ENCODE measurements around the gene CACNA1E. TPM values are rescaled to one million over a fixed set of nuclear protein-coding genes. Genes with fewer than 3 reads are reported as not detected.

The CACNA1E gene
- total RNA-seq, 1 donor from 2014 or later = not detected

GRCh38 chr1:181583598-181583997, 100.3 kb downstream of the CACNA1E start:
- Histone ChIP-seq H3K27me3 (no peaks in the 10 kb centered on the region), H3K9me3 (no peaks in the 10 kb centered on the region), H3K27ac (no peak overlapping the region), H3K36me3 (no peaks in the 10 kb centered on the region), H3K4me3 (no peak overlapping the region), H3K4me1 (no peaks in the 10 kb centered on the region)
- intact Hi-C loops (cut with DNase I) = no loop called here
- TF ChIP-seq POLR2A (IDR thresholded peaks at IDR 0.05) = no peak
- no peak for TF ChIP-seq POLR2AphosphoS5 (IDR thresholded peaks at IDR 0.05; ENCODE audit: insufficient read depth in 1 of 2, low read depth in 1 of 2)
- no peak for TF ChIP-seq CTCF (IDR thresholded peaks at IDR 0.05)
- DNase-seq (ENCODE audit: extremely low spot score in 2 of 2) = peak in 1 of 2 donors; percentile 16

- Histone ChIP-seq H3K9me3 (no peaks in the 10 kb centered on the region), H3K27ac (no peak overlapping the region), H3K4me1 (no peaks in the 10 kb centered on the region), H3K36me3 (no peaks in the 10 kb centered on the region), H3K27me3 (no peaks in the 10 kb centered on the region), H3K4me3 (no peak overlapping the region)
- no peak for DNase-seq (ENCODE audit: extremely low spot score in 2 of 2)
- TF ChIP-seq POLR2A (IDR thresholded peaks at IDR 0.05) (no peak), POLR2AphosphoS5 (IDR thresholded peaks at IDR 0.05; ENCODE audit: insufficient read depth in 1 of 2, low read depth in 1 of 2) (no peak), CTCF (IDR thresholded peaks at IDR 0.05) (no peak)
- intact Hi-C loops (cut with DNase I) = no loop called here
Measured at GRCh38 chr1:181587870-181588438, 104.6 kb downstream of the CACNA1E start.

GRCh38 chr1:181588631-181589030, 105.3 kb downstream of the CACNA1E start:
- intact Hi-C loops (cut with DNase I) = no loop called here
- no peak for DNase-seq (ENCODE audit: extremely low spot score in 2 of 2)
- no peak overlapping the region for H3K4me3 ChIP-seq

GRCh38 chr1:181592255-181592859, 109.0 kb downstream of the CACNA1E start:
- TF ChIP-seq CTCF (IDR thresholded peaks at IDR 0.05) (no peak), POLR2AphosphoS5 (IDR thresholded peaks at IDR 0.05; ENCODE audit: insufficient read depth in 1 of 2, low read depth in 1 of 2) (no peak), POLR2A (IDR thresholded peaks at IDR 0.05) (no peak)
- Histone ChIP-seq H3K9me3 (no peaks in the 10 kb centered on the region), H3K36me3 (no peaks in the 10 kb centered on the region), H3K4me3 (no peak overlapping the region), H3K27me3 (no peaks in the 10 kb centered on the region), H3K4me1 (no peaks in the 10 kb centered on the region), H3K27ac (no peak overlapping the region)
- peak in 1 of 2 donors; percentile 52 for DNase-seq (ENCODE audit: extremely low spot score in 2 of 2)
- intact Hi-C loops (cut with DNase I) = no loop called here

More at GRCh38 chr1:181588631-181589030, 105.3 kb downstream of the CACNA1E start:
- Histone ChIP-seq H3K4me1 (no peaks in the 10 kb centered on the region), H3K27me3 (no peaks in the 10 kb centered on the region), H3K36me3 (no peaks in the 10 kb centered on the region), H3K9me3 (no peaks in the 10 kb centered on the region), H3K27ac (no peak overlapping the region)
- TF ChIP-seq POLR2A (IDR thresholded peaks at IDR 0.05) (no peak), CTCF (IDR thresholded peaks at IDR 0.05) (no peak), POLR2AphosphoS5 (IDR thresholded peaks at IDR 0.05; ENCODE audit: insufficient read depth in 1 of 2, low read depth in 1 of 2) (no peak)

GRCh38 chr1:181593042-181593441, 109.7 kb downstream of the CACNA1E start:
- Histone ChIP-seq H3K4me1 (no peaks in the 10 kb centered on the region), H3K27ac (no peak overlapping the region), H3K4me3 (no peak overlapping the region), H3K9me3 (no peaks in the 10 kb centered on the region), H3K27me3 (no peaks in the 10 kb centered on the region), H3K36me3 (no peaks in the 10 kb centered on the region)
- intact Hi-C loops (cut with DNase I) = no loop called here
- no peak for TF ChIP-seq POLR2AphosphoS5 (IDR thresholded peaks at IDR 0.05; ENCODE audit: insufficient read depth in 1 of 2, low read depth in 1 of 2)
- TF ChIP-seq POLR2A (IDR thresholded peaks at IDR 0.05) = no peak
- TF ChIP-seq CTCF (IDR thresholded peaks at IDR 0.05) = no peak
- DNase-seq (ENCODE audit: extremely low spot score in 2 of 2) = no peak
